ENCODE measurements around the gene GDPGP1.
"Not testable (repeated sequence)": the region's sequence is repeated elsewhere in the genome, so short reads cannot be mapped to it uniquely, and the experiment has no call there.

GDPGP1 gene

GRCh38 chr15:90259524-90259923 is 25.5 kb downstream of the GDPGP1 start:
- no peak for DNase-seq (ENCODE audit: low read depth in 3 of 3, low spot score in 1 of 3)

GRCh38 chr15:90260731-90261130 is 26.7 kb downstream of the GDPGP1 start:
- not testable (repeated sequence) for DNase-seq (ENCODE audit: low read depth in 3 of 3, low spot score in 1 of 3)

DNA sequence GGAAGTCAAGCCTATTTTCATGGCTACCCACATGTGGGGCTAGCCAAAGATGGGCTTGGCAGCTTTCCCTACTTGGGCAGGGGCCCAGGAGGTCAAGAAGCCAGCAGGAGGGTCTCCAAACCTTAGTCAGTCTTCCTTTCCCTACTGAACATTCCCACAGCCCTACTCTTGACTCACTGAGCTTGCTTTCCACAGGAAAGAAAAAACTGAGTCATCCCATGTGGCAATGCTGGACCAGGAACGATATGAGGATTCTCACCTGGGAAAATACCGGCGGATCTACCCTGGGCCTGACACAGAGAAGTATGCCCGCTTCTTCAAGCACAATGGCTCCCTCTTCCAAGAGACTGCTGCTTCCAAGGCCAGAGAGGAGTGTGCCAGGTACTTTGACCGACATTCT is 27.8 kb downstream of the GDPGP1 start:
- DNase-seq (ENCODE audit: low read depth in 3 of 3, low spot score in 1 of 3) = no peak

DNA sequence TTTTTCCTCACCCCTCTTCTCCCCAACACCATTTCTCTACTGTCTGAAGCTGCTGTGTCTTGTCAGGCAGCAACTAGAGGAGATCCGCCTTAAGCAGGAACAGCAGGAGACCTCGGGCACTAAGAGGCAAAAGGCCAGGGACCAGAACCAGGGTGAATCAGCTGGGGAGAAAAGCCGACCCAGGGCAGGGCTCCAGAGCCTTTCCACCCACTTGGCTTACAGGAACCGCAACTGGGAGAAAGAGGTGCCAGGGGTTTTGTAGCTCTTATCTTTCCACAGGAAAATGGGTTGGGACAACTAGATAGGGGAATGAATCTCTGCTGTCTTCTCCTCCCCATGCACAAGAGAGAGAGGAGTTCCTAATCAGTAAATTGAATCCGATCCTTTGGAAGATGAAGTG is 28.4 kb downstream of the GDPGP1 start:
- no peak for DNase-seq (ENCODE audit: low read depth in 3 of 3, low spot score in 1 of 3)

DNA sequence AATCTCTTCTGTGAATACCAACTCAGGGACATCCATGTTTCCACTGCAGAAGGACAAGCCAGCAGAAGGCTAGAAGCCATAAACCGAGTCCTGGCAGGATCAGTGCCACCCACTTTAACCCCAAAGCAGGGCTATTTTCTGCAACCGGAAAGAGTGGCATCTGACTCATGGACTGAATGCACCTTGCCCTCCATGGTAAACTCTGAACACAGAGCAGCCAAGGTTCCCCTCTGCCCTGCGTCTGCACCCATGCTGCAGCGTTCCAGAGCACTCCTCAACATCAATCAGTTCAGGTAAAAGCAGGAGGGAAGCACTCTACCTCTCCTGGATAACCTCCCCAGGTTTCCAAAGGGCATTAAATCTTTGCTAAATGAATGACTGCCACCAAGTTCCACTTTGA is 30.7 kb downstream of the GDPGP1 start:
- peak in 1 of 3 donors; percentile 8 for DNase-seq (ENCODE audit: low read depth in 3 of 3, low spot score in 1 of 3)

- peak; percentile 70 to 80 (median 74) for DNase-seq (ENCODE audit: low read depth in 3 of 3, low spot score in 1 of 3)
Observed at GRCh38 chr15:90265271-90266060, 31.5 kb downstream of the GDPGP1 start, which contains the start of gene NGRN. TSS of gene NGRN (plus strand) at chr15:90265672. CDS start at chr15:90265713, 41 bp downstream.

DNA sequence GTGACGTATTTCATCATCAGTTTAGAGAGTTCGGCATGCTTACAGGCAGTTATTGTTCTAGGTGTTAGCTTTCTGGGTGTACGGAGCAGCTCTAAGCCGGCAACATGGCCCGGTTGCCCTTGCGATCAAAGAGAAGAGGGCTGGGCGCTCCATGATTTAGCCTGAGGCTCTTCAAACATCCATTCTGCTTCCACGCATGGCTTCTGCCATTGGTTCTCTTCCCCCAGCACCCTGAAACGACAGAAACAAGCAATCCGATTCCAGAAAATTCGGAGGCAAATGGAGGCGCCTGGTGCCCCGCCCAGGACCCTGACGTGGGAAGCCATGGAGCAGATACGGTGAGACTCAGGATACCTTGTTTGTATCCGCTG is 32.0 kb downstream of the GDPGP1 start:
- peak in 1 of 3 donors; percentile 22 for DNase-seq (ENCODE audit: low read depth in 3 of 3, low spot score in 1 of 3)

GRCh38 chr15:90266485-90266884 is 32.5 kb downstream of the GDPGP1 start:
- DNase-seq (ENCODE audit: low read depth in 3 of 3, low spot score in 1 of 3) = no peak

DNA sequence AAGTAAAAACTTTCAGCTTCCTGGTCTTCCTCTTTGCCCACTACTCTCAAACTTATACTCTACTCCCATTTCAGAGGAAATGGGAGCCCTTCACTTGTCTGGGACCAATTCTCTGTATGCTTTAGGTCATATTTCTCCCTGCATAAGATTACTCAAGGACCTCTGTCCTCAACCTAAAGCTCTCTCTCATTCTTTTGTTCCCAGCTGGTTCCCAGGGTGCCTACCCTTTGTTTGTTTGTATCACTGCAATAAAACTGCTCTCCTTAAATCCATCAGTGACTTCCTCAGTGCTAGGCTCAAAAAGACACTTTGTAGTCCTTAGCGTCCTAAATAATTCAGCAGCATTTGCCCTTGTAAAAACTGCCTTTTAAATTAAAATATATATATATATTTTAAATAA is 34.4 kb downstream of the GDPGP1 start:
- DNase-seq (ENCODE audit: low read depth in 3 of 3, low spot score in 1 of 3) = no peak

- no peak for DNase-seq (ENCODE audit: low read depth in 3 of 3, low spot score in 1 of 3)
Observed at GRCh38 chr15:90270502-90271150, 36.6 kb downstream of the GDPGP1 start.

DNA sequence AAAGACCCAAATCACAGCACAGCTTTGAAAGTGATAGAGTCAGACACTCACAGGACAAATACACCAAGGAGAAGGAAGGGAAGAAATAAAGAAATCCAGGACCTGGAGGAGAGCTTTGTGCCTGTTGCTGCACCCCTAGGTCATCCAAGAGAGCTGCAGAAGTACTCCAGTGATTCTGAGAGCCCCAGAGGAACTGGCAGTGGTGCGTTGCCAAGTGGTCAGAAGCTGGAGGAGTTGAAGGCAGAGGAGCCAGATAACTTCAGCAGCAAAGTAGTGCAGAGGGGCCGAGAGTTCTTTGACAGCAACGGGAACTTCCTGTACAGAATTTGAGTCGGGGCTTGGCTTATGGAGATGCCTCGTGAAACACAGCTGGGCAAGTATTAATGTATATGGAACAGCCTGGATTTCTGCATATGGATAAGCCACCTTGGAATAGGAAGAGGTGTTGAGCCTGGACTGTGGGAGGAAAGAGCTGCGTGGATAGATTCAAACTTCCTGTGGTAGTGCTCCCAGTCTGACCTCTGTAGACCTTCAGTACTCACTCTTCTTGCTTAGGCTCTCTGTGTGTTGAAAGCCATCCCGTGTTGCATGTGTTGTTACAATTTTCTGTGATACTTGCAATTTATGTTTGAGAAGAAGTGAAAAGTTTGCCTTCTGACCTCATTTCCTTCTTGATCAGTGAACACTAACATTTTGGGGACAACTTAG is 37.6 kb downstream of the GDPGP1 start:
- no peak for DNase-seq (ENCODE audit: low read depth in 3 of 3, low spot score in 1 of 3)

- DNase-seq (ENCODE audit: low read depth in 3 of 3, low spot score in 1 of 3) = not testable (repeated sequence)
Observed at GRCh38 chr15:90278467-90278866, 44.5 kb downstream of the GDPGP1 start.

GRCh38 chr15:90280743-90281142 is 46.7 kb downstream of the GDPGP1 start:
- not testable (repeated sequence) for DNase-seq (ENCODE audit: low read depth in 3 of 3, low spot score in 1 of 3)

DNA sequence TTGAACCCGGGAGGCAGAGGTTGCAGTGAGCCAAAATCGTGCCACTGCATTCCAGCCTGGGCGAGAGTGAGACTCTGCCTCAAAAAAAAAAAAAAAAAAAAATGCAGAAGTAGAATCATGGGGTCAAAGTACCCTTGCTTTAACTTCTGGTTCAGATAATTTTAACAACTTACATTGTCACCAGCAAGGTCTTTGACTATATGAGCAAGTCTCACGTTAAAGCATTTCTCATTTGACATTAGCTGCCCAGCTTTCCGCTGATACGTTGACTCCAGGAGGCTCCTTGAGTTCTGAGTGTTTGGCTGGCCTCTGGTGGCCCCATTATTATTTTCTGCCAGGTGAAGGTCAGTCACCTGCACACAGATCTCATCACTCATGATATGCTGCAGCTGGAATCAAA is 47.6 kb downstream of the GDPGP1 start:
- DNase-seq (ENCODE audit: low read depth in 3 of 3, low spot score in 1 of 3) = not testable (repeated sequence)

DNA sequence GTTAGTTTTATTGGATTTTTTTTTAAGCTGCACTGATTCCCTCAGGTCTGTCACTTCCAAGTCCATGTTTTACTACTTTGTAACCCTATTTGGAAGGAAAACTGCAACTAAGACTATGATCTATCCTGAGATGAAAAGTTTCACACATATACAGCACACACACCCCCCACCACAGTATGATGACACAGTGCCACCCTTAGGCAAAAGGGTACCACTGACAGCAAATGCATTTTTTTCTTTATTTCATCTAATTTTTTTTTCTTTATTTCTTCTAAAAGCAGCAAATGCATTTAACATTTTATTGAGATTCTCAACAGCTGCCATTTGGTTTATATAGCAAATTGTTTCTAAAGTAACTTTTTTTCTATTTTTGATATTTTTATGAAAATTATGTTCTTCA is 52.7 kb downstream of the GDPGP1 start:
- no peak for DNase-seq (ENCODE audit: low read depth in 3 of 3, low spot score in 1 of 3)

DNA sequence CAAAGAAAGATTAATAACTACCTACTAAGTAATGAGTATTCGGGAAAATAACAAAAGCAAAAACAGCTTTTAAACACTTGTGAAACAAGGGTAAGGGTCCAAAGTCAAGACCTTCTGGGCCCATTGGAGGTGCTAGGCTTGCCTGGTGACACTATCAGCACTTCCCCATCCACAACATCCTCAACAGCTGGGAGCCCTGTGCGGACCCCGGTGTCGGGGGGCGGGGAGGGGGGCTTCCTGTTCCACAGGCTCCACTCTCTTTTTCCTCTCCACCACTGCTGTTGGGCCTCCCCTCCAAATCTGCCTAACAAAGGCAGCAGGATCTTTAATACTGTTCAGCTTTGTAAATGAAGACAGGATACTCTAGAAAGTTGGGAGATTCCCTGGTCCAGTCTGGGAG is 53.1 kb downstream of the GDPGP1 start:
- DNase-seq (ENCODE audit: low read depth in 3 of 3, low spot score in 1 of 3) = no peak

DNA sequence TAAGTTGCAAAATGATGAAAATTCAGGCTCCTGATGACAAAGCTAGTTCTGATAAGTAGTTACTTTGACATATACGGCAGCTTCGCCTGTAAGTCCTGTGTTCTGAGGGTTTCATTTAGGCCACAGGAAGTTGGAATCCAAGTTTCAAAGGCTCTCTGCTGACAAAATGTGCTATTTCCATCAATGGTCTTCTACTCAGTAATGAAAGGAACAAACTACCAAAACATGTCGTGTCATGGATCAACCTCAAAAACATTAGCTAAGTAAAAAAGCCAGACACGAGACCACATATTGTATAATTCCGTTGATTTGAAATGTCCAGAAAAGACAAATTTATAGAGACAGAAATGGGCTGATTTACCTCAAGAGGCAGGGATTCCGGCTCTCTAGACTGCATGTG is 53.9 kb downstream of the GDPGP1 start:
- DNase-seq (ENCODE audit: low read depth in 3 of 3, low spot score in 1 of 3) = no peak

GRCh38 chr15:90291679-90292356 is 57.8 kb downstream of the GDPGP1 start:
- DNase-seq (ENCODE audit: low read depth in 3 of 3, low spot score in 1 of 3) = no peak

GRCh38 chr15:90293040-90293810 is 59.2 kb downstream of the GDPGP1 start:
- peak; percentile 22 to 62 (median 38) for DNase-seq (ENCODE audit: low read depth in 3 of 3, low spot score in 1 of 3)

- DNase-seq (ENCODE audit: low read depth in 3 of 3, low spot score in 1 of 3) = no peak
Observed at GRCh38 chr15:90294159-90294558, 60.1 kb downstream of the GDPGP1 start.

Measured in stimulated activated CD4-positive, alpha-beta T cell treated with anti-CD3 and anti-CD28 coated beads, TNF-alpha, amount 100 ng/mL, for 1 hour (primary cell).